Activated T-helper 9 cell treated with anti-CD3 and anti-CD28 coated beads, Interleukin-2, amount 50 U/mL, for 16 hours (primary cell): Measurements from ENCODE around the gene CDH8.
"Not testable (repeated sequence)": the region's sequence is repeated elsewhere in the genome, so short reads cannot be mapped to it uniquely, and the experiment has no call there.

Experiments
- DNase-seq: peaks from one replicate; pipeline ENCODE4 v3.0.0-alpha.2; 2020; ENCODE audit warnings: low read depth

The CDH8 gene

DNA sequence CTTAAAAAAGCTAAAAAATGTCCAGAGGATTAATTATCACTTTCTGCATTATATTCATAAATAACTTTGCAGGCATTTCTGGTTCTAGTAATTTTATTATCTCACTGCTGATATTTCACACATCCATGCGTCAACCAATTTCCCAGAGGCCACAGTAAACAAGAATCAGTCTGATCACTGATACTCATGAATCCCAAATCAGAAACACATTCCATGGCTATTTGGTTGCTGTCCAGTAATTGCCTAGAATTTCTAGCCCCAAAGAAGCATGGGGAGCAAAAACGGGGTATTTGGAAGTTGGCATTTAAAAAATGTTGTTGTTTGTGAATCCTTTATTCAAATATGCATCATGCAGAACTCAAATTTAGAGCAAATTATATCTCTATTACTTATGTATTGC lies 244.8 kb downstream of the CDH8 start:
- DNase-seq = no peak

DNA sequence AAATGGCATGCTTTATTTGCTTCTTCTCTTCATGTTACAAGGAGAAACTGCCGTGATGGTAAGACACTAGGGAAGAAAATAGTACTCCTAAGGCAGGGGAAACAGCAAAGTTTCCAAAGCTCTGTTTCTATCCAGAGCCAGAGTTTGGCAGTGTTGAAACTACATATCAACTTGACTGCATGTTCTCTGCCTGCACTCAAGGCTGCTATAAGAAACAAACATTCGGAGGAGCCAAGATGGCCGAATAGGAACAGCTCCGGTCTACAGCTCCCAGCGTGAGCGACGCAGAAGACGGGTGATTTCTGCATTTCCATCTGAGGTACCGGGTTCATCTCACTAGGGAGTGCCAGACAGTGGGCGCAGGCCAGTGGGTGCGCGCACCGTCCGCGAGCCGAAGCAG lies 254.4 kb downstream of the CDH8 start:
- DNase-seq = not testable (repeated sequence)

DNA sequence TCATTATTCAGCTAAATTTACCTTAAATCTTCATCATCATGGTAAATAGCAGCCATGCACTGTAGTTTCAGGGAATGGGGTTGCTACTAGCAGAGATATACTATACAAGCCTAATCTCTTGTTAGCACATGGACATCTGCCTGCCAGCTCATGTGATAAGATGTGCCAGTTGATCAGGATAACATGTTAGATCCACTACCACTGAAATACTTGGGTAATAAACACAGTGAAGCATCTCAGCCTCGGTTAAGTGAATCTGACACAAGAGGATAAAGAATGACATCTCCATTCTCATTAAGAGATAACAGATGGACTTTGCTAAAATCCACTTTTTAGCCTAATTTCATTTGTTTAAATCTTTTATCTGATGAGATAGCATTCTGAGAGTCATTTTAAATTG lies 256.1 kb downstream of the CDH8 start:
- no peak for DNase-seq

DNA sequence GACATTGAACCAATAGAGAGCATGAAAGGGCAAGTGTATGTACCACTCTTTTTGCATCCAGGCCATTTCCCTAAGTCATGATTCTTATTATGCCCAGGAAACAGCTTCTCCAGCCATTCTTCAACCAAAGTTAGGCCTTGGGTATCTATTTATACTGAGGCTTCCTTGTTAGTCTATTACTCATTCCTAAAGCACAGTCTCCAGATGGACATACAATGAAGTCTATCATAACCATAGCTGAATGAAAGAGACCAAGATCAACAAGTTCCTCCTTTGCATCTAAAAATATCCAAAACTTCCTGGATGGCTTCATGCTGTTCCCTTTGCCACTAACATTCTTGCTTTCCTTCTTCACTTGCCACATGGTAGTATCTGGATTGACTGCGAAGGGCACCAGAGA lies 265.9 kb downstream of the CDH8 start:
- DNase-seq = no peak

DNA sequence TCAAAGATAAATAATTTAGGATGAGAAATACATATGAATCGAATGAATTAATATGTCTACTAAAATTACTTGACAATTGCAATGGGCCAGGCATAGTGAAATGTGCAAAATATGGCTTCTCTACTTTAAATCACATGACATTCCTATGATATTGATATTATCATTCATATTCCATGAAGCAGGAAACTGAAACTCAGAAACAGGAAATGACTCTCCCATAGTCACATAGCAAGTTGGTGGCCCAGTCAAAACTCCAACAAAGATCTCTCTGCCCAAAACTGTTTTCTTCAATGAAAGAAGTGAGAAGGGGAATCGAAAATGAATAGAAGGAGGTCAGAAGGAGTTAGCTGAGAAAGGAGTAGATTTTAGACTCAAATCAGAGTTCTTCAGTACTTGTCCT lies 272.2 kb downstream of the CDH8 start:
- DNase-seq = no peak

DNA sequence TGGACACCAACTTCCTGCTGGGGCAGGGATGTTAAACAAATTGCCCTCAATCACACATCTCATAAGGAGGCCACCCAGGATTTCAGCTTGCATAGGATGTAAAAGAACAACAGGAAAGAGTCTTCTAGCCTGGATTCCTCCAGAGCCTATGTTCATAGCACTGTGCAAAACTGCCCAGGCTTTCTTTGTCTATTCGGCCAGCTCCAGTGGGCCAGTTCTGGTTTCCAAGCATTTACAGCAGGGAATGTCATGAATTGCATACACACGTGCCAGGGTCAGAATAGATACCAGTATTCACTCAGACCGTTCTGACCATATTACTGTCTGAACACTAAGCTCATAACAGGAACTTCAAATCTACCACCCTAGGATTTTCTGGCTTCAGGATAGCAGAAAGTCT lies 273.2 kb downstream of the CDH8 start:
- DNase-seq = no peak

DNA sequence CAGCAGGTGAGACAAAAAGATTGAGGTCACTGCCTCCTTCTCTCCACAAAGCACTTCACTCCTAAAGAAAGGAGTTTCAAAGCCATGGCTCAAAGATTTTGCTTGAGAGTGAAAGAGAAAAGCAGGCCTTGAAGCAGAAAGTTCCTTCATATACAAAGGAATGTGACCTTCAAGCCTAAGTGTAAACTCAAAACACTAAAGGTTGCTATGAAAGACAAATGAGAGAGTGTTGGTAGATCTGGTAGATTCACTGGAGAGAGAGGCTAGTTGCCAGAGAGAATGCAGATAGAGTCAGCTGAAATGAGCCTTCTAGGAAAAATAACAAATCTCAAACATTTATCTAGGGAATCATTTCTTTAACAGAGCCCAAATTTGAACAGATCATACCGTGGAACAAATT lies 305.2 kb downstream of the CDH8 start:
- no peak for DNase-seq

DNA sequence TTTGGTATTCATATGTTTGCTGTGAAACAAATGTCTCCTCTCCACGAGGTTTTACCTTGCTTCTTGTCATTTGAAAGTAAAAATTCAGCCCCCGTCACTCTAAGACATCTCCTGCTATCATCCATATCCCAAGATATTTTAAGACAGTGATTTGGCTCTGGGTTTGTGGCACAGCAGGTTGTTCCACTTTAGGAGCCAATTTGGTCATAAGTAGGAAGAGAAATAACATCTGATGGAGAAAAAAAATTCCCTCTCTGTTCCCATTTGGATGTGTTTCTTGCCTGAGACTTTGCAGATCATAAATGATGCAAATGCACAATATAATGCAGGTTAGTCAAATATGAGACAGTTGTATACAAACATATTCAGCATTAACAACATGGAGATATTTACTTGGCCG lies 309.5 kb downstream of the CDH8 start:
- no peak for DNase-seq

DNA sequence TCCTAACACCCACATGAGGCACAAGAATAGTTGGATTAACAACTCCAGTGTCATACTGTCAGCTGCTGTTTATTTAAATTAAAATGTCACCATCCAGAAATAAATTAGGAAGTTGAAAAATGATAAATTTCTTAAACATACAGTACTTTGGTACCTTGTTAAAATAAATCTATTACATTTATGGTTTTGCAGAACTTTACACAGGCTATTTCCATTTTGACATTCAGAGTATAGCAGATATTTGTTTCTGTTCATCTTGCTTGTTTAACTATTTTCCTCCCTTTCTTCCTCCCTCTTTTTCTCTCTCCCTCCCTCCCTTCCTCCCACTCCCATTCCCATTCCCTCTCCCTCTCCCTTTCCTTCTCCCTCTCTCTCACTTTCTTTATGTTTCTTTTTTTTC lies 310.1 kb downstream of the CDH8 start:
- no peak for DNase-seq

DNA sequence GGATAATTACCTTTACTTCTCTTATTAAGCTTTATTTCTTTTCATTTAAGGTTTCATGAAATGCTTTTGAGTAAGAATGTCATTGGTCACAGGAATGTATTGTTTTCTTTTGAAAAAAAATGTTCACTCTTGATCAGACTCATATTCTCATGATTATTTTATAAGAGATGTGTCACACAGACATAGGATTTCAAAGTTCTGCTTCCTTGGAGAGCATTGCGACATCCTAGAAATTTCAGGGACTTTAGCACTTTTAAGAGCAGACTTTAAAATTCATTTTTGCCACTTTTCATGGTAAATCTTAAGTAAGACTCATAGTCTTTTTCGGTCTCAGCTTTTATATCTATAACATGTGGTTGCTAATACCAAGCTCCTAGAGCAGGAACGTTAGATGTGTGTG lies 314.7 kb downstream of the CDH8 start:
- DNase-seq = no peak

DNA sequence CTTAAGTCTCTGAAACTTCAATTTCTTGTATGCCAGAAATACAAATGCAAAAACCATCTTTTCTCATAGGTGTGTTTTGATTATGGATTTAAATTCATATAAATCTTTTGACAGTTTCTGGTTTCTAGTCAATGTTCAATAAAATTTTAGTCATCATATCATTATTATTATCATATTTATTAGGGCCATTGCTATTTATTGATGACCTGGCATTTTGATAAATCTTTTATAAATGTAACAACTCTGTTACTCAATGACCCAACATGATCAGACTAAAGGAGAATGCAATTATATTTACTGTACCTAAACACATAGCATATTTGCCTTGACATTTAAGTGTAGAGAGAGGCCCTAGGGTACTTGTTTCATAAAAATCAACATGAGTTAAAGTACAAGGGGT lies 320.8 kb downstream of the CDH8 start:
- DNase-seq = no peak

DNA sequence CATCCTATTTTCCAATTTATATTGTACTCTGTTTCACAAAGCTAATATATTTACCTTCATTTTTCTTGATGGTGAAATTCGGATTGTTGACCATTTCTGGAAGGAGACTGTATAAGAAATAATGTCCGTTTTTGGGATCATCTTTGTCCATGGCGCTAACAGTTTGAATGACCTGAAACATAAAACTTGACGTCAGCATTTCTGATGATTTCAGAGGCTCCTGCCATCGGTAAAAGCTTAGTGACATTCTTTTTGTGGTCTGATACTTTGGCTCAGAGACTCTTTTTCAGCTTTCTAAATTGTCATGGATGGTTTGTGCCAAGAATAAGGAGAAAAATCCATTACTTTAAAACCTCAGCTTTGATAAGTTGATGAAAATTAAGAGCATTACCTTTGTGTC lies 322.5 kb downstream of the CDH8 start:
- DNase-seq = no peak

DNA sequence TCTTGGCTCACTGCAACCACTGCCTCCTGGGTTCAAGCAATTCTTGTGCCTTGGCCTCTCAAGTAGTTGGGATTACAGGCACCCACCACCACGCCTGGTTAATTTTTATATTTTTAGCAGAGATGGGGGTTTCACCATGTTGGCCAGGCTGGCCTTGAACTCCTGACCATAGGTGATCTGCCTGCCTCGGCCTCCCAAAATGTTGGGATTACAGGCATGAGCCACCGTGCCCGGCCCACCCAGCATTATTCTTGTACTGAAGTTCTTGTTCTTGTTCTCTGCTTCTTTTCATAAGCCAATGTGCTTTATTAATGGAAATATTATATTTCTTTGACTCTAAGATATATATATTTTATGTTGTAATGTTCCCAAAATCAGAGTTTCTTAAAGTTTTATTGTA lies 336.6 kb downstream of the CDH8 start:
- DNase-seq = not testable (repeated sequence)

DNA sequence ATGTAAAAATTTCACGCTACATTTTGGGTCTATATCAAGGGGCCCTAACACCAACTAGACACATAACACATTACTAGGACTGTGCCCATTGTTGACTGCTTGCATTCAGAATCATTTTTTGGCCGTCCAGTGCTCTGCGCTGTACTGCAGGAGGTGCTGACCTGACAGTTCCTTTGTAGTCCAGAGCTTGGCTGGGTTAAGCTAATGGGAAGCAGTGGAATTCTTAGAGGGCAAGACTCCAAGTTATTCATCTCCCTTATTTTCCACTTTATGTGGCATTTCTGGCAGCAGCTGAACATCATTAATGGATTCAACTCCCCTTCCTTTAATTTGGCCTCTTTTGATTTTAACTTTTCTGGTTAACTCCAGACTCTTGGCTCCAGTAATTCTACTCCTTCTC lies 351.7 kb downstream of the CDH8 start:
- DNase-seq = no peak

DNA sequence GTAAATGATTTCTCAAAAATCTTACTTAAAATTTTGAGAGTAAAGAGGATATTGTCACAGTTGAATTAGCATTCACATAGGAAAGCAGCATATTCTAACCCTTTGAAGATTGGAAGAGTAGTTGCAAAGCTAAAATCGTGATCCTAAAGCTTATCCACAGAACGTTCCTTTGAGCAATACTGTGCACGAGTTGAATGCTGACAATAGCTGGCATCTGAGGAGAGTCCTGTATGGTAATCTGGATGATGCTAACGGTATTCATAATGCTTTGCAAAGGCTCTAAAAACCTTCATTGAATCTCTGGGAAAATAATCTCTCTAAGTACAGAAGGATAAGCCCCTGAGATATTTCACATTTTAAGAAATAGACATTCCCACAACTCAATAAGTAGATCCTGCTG lies 354.6 kb downstream of the CDH8 start:
- no peak for DNase-seq

DNA sequence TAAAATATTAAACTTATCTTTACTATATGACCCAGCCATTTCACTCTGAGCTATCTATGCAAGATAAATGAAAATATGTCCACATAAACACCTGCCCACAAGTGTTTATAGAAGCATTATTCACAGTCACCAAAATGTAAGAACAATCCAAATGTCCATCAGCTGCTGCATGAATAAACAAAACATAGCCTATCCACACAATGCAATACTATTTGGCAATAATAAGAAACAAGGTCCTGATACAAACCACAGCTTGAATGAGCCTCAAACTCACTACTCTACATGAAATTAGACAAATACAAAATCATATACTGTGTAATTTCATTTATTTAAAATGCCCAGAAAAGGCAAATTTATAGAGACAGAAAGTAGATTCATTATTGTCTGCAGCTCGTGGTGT lies 355.1 kb downstream of the CDH8 start:
- DNase-seq = no peak

DNA sequence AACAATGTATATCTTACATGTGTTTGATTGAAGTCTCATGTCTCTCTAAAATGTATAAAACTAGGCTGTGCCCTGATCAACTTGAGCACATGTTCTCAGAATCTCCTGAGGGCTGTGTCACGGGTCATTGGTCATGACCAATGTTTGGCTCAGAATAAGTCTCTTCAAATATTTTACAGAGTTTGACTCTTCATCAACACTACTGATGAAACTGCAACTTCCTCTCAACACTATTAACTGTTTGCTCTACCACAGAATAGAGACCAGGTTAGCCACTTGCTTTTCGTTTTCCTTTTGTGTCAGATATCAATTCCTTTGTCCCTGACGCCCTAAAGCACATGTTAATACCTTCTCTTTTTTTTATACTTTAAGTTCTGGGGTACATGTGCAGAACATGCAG lies 358.1 kb downstream of the CDH8 start:
- no peak for DNase-seq

DNA sequence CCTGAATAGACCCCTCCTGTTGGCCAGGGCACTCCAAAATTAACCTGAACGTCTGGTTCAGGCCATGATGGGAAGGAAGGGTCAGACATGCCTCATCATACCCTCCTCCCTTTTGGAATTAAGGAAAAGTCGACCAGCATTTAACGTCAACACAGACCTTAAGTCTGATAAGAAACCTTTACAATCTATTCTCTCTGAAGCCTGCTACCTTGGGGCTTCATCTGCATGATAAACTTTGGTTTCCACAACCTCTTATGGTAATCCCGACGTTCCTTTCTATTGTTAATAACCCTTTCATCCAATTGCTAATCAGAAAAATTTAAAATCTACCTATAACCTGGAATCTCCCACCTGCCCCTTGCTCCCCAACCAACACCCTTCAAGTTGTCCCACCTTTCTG lies 358.5 kb downstream of the CDH8 start:
- DNase-seq = no peak

DNA sequence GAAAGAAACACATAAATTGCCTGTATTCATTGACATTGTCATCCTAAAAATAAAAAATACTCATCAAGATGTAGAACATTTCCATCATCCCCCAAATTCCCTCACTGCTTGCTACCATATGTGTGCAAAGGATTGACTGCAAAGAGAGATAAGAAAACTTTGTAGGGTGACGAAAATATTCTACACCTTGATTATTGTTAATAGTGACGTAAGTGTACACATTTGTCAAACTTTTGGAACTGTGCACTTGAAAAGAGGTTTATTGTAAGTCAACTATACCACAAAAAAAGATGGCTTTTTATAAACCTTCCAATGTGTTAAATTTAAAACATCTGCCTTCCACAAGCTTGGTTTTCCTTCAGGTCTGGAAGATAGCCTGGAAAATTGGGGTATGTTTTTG lies 359.5 kb downstream of the CDH8 start:
- DNase-seq = no peak

DNA sequence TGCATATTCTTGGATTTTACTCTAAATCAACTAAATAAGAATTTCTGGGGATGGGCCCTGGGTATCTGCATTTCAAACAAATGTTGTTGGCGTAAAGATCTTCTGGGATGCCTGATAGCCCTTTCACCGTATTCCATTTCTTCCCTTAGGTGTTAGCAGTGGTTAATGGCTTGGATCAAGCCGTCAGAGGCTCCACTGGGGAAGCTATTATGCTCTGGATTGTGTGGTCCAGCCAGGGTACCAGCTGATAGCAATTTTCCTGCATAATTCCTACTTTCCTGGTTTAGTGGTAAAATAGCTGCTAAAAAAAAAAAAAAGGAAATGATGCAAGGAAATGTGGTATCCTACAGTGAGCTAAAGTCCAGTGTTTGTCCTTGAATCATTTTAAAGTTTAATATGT lies 365.1 kb downstream of the CDH8 start:
- DNase-seq = no peak

DNA sequence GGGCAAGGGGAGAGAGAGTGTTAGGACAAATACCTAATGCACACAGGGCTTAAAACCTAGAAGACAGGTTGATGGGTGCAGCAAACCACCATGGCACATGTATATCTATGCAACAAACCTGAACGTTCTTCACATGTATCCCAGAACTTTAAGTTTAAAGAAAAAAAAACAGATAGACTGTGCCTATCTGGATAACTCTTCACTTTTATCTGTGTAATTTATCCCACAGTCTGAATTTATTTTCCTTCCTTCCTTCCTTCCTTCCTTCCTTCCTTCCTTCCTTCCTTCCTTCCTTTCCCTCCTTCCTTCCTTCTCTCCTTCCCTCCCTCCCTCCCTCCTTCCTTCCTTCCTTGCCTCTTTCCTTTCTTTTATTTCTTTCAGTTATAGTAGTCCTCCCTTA lies 370.7 kb downstream of the CDH8 start:
- DNase-seq = no peak

DNA sequence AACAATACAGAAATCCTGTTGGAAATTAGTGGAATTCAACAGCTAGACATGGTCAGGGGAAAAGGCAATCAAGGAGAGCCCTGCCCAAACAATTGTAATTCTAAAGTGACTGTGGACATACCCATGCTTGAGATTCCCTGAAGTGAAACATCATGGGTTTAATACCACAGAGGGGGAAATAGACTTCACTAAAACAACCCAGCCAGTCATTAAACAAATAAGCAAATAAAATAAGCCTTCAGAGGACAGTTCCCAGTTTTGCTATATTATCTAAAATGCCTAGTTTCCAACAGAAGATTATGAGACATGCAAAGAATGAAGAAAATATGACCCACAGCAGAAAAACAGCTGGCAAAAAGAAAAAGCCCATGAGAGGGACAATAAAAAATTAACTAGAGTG lies 376.3 kb downstream of the CDH8 start:
- DNase-seq = no peak

DNA sequence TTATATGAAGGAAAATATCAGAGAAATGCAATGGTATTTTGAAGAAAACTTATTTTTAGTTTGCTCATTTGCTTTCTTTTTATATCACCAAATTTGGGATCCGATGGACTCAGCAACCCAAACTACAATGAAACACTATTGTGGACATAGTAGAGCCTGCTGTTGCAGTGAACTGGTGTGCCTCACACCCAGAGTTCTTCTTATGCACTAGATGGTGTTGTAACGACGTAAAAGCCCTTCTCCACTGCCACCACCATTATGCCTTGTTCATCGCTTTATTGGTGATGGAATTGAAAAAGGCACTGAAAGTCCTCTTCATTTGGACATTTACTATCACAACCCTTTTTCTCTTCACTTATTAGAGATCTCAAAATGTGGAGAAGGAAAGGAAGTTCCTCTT lies 381.3 kb downstream of the CDH8 start:
- DNase-seq = no peak

DNA sequence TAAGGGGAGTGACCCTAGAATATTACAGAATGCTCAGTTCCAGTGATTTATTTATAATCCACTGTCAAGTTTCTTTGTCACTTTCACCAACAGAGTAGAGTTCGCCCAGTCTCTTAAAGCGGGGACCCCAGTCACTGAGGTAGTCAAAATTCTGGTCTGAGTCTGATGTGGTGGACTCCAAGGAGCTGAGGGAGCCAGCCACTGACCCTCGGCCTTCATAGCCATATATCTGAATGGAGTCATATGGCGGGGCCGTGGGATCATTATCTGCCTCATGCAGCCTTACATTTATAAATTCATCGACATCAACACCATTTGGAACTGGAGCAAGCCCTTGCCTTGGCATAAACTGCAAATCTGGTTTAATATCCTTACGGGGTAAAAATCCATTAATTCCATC lies 382.7 kb downstream of the CDH8 start:
- no peak for DNase-seq

DNA sequence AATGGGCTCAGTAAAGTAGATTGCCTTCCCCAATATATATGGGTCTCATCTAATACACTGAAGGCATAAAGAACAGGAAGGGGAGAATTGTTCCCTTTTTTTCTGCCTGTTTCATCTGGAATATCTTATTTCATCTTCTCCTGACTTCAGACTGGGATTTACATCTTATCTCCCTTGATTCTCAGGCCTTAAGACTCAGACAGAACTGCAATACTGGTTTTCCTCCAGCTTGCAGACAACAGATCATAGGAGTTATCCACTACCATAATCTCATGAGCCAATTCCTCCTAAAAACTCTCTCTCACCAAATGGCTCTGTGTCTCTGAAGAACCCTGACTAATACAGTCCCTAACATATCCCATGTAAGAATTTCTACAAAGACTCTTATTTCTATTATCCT lies 390.7 kb downstream of the CDH8 start:
- no peak for DNase-seq

DNA sequence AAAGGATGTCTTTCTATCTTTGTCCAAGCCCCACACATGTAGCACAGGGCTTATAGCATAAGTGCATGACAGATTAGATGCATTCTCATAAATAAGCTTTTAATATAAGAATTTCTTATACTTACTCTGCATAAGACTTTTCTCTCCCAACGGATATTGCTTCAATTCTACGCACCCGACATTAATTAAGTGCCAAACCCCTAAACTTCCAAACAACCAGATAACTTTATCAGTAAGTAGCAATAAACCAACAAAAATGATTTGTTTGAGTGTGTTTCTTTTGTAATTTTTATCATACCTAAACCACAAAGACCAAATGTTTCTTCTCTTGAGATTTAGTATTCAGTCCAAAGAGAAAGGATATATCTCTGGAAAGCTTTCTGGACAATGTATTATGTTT lies 391.5 kb downstream of the CDH8 start:
- no peak for DNase-seq
